ENCODE data around the gene GSX1.
"Not testable (repeated sequence)": the region's sequence is repeated elsewhere in the genome, so short reads cannot be mapped to it uniquely, and the experiment has no call there.

The GSX1 gene

DNA sequence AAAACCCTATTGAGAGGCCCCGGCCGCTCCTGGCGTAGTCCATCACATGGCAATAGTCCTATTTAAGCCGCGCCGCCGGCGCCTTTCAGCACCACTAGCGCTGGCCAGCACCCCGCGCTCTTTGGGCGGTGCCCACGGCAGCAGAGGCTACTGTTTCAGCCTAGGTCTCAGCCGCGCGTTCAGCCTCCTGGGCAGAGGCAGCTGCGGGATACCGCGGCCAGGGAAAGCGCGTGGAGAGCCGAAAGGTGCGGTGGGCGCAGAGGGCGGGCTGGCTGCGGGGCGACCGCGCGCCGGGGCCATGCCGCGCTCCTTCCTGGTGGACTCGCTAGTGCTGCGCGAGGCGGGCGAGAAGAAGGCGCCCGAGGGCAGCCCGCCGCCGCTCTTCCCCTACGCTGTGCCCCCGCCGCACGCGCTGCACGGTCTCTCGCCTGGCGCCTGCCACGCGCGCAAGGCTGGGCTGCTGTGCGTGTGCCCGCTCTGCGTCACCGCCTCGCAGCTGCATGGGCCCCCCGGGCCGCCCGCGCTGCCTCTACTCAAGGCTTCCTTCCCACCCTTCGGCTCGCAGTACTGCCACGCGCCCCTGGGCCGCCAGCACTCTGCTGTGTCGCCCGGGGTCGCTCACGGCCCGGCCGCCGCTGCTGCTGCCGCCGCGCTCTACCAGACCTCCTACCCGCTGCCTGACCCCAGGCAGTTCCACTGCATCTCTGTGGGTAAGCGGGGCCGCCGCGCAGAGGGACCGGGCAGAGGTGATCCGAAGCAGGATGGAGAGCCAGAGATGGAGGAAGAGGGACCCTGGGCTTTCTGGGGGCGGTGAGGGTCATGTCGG, at the start of gene GSX1:
GSX1 (plus strand) TSS at position 91 of the 826 bp plus-strand sequence; CDS start at position 299, 208 bp downstream.
- no peak for DNase-seq

DNA sequence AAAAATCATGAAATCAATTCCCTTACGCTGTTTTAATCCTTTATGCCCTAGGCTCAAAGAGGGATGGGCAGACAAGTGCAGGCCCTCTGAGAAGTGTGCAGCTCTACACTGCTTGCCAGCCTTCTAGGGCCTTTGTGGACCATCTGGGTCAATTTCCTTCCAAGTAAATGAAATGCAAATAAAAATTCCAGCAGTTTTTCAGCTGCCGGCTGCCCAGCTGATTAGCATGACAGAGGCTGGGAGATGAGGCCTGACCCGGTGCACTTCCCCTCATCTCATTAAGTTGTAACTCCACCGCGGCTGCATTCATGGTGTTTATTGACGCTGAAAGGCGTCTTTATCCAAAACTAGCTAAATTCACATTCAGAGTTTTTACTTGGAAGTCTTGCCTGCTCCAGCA, 47.5 kb upstream of the GSX1 start:
- DNase-seq: no peak

DNA sequence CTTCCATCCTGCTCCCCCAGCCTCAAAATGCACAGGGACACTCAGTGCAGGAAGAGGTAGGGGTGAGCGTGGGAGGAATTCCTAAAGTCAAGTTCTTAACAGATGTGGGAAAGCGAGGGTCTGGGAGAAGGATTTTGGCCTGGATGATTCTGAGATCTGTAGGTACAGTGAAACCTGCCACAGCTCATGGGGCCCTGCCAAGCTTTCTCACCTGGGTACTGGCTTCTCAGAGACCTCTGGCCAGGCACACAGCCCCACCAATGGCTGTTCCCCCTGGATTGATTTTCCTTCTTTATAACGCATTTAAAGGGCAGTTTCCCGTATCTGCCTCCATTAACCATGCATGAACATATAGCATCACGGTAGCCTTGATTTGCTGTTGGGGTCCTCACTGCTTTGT, 47.0 kb upstream of the GSX1 start:
- DNase-seq: no peak

DNA sequence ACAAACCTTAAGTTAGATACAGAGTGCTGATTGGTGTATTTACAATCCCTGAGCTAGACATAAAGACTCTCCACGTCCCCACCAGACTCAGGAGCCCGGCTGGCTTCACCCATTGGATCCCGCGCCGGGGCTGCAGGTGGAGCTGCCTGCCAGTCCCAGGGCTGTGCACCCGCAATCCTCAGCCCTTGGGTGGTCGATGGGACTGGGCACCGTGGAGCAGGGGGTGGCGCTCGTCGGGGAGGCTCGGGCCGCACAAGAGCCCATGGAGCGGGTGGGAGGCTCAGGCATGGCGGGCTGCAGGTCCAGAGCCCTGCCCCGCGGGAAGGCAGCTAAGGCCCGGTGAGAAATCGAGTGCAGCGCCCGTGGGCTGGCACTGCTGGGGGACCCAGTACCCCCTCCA, 44.1 kb upstream of the GSX1 start:
- not testable (repeated sequence) for DNase-seq

- no peak for DNase-seq
Observed at GRCh38 chr13:27751953-27752532, 40.2 kb upstream of the GSX1 start.

- DNase-seq: no peak
Observed at GRCh38 chr13:27765650-27766049, 26.6 kb upstream of the GSX1 start.

- DNase-seq: no peak
Observed at GRCh38 chr13:27770809-27771208, 21.5 kb upstream of the GSX1 start.

- DNase-seq: no peak
Observed at GRCh38 chr13:27772651-27773425, 19.4 kb upstream of the GSX1 start.

GRCh38 chr13:27774169-27774568, 18.1 kb upstream of the GSX1 start:
- no peak for DNase-seq

DNA sequence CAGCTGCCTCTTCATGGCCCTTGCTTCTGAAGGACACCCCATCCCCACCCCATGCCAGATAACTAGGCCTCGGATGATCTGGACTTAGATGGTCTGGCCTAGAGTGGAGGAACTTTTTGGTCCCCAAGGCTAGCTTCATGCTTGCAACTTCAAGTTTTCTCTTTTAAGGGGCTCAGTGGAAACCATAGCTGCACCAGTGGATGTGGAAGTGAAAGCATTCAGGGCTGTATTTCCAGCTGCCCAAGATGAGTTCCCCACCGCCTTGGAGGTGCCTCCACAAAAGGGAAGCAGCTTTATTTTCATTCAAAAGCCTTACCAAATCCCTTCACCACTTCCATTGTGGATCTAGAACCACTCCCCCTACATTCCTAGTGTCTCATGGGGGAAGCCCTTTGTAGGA, 17.6 kb upstream of the GSX1 start:
- no peak for DNase-seq

- DNase-seq: peak; percentile 44
Observed at GRCh38 chr13:27775943-27776342, 16.3 kb upstream of the GSX1 start.

GRCh38 chr13:27782151-27782550, 10.1 kb upstream of the GSX1 start:
- no peak for DNase-seq

DNA sequence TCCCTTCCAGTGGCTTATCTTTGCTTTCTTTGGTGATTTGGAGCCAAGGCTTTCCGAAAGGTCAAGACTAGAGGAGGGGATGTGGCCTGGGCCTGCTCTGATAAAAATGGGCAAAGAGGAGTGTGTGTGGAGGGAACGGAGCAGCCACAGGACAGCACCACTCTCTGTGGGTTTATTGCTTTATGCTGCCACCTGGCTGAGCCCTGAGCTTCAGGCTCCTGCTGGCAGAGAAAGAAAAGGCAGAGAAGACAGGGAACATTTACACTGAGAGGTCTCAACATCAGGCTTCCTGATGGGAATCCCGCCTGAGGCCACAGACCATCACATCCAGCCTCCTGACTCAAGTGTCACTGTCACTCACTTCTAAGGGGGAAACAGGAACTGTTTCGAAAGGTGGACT, 9.2 kb upstream of the GSX1 start:
- no peak for DNase-seq

DNA sequence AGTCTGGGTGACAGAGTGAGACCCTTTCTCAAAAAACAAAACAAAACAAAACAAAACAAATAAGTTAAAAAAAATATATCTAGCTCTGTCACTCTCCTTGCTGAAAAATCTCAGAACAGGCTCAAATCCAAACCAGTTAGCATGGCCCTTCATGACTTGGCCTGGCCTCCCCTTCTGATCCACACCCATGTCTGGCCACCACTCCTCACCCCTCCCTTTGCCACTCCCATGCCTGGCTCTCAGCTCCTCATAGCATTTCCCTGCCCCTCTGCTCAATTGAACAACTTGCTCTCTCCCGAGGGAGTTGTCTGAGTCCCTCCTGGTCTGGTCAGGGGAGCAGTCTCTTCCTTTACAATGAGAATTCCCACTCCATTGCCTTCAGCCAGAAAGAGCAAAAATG, 4.0 kb upstream of the GSX1 start:
- DNase-seq: no peak

- no peak for DNase-seq
Observed at GRCh38 chr13:27789153-27789494, 3.2 kb upstream of the GSX1 start.

DNA sequence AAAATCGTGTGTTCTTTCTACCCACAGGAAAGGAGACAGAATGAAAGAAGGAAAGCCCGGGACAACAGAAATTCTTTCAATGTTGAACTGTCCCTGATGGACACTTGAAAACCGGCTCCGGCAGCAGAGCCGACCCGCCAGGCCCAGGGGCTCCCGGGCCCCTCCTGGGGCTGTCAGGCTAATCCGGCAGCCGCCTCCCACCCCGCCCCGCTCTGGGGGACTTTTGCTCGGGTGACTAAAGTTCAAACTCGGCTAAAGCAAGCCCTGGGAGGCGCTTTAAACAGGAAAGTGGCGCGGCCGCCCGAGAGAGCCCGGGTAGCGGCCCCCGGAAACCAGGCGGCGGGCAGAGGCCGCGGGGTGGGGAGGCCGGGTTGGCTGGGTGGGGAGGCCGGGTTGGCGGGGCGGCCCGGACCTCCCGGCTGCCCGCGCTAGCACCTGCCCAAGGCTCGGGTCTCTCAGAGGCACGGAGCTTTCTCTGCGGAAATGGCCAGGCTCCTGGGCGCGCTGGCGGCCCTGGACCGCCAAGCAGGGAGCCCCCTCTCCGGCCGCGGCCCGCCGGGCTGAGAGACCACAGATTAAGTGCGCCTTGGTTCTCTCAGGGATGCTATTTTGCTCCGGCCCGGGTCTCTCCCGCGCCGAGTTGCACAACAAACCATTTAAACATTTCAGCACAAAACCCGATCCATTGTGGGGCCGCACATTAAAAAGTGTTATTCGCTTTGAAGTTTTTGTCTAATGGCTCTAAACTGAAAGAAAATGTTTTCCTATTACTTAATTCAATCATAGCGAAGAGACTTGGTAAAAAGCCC, 2.6 kb upstream of the GSX1 start:
- DNase-seq: no peak

- DNase-seq: no peak
Observed at GRCh38 chr13:27790523-27790922, 1.8 kb upstream of the GSX1 start.

GRCh38 chr13:27791146-27791900, 960 bp upstream of the GSX1 start:
- no peak for DNase-seq

GRCh38 chr13:27791901-27792392, 336 bp upstream of the GSX1 start:
- DNase-seq: no peak

- DNase-seq: no peak
Observed at GRCh38 chr13:27793507-27794367, 1.5 kb downstream of the GSX1 start.

DNA sequence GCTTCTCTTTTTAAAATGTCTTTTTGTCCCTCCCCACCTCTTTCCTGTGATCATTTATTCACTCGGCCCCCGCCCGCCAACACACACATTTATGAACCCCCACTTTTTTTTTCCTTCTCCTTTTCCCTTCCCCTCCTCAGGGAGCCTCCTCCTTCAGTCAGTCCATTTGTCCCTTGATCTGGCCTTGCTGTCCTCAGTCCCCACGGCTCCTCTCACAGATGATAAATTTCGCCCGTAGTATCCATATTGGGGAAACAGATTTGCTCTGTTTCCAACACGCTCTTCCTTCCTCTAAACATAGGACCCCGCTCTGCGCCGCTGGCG, 2.0 kb downstream of the GSX1 start:
- DNase-seq: no peak
